GM10266 (cell line): ENCODE data around the gene C6orf118.

Source experiments
- DNase-seq: peaks from one replicate; pipeline ENCODE4 v3.0.0; 2012; ENCODE audit errors: extremely low spot score
- TF ChIP-seq, protein P1 (sequence below): IDR thresholded peaks from 2 replicates; pipeline ENCODE4 v1.5.1; 2012; ENCODE audit warnings: mild to moderate bottlenecking, low read depth; ENCODE audit not compliant: control insufficient read depth, insufficient read depth; ENCODE audit errors: missing control alignments

The C6orf118 gene

DNA sequence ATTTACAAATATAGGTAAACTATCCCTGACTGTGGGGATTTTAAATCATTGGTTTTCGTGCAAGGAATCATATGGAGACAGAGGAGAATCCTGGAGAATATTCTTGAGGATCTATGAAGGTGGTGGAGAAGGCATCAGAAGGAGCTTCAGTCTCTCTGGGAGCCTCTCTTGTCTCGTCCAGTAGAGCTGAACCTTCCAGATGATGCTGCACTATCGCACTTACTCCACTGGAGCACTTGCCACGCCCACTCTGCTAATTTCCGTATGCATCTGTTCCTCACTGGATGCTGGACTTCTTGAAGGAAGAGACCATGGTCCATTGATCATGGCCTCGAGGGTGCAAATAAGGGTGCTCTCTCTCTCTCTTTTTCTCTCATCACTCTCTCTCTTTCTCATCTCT, 36.8 kb downstream of the C6orf118 start:
- no peak for DNase-seq
- TF ChIP-seq, protein P1, sequence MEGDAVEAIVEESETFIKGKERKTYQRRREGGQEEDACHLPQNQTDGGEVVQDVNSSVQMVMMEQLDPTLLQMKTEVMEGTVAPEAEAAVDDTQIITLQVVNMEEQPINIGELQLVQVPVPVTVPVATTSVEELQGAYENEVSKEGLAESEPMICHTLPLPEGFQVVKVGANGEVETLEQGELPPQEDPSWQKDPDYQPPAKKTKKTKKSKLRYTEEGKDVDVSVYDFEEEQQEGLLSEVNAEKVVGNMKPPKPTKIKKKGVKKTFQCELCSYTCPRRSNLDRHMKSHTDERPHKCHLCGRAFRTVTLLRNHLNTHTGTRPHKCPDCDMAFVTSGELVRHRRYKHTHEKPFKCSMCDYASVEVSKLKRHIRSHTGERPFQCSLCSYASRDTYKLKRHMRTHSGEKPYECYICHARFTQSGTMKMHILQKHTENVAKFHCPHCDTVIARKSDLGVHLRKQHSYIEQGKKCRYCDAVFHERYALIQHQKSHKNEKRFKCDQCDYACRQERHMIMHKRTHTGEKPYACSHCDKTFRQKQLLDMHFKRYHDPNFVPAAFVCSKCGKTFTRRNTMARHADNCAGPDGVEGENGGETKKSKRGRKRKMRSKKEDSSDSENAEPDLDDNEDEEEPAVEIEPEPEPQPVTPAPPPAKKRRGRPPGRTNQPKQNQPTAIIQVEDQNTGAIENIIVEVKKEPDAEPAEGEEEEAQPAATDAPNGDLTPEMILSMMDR, result no peak

DNA sequence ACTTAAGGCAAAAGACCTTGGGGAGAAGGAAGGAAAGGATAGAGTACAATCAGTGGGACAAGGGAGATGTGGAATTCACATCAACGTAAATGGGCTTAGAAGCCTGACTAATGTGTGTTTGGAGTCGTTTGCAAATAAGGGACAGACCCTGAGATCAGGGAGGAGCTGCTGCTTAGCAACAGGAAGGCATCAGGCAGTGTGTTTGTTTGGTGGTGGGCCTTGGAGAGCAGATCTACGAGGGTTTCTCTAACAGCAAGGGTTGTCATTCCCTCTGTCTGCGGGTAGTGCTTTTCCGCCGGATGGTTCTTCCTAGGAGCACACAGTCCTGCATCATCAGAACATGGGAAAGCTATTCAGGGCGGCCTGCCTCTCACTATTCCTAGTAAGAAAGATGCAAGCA, 40.4 kb downstream of the C6orf118 start:
- TF ChIP-seq, protein P1, result no peak
- DNase-seq, result no peak

DNA sequence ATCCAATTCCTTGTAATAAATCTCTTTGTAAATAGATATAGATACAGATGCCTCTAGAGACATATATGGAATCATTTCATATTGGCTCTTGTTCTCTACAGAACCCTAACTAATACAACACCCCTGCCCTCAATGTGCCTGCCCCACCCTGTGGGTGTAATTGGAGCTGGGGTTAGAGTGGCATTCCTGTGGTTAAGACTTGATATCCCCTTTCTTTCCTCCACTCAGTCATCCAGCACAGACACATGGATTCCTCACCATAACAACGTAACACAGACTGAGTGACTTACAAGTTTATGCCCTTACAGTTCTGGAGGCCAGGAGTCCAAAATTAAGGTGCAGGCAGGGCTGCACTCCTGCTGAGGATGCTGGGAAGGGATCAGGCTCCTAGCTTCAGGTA, 42.8 kb downstream of the C6orf118 start:
- TF ChIP-seq, protein P1, result no peak
- no peak for DNase-seq

DNA sequence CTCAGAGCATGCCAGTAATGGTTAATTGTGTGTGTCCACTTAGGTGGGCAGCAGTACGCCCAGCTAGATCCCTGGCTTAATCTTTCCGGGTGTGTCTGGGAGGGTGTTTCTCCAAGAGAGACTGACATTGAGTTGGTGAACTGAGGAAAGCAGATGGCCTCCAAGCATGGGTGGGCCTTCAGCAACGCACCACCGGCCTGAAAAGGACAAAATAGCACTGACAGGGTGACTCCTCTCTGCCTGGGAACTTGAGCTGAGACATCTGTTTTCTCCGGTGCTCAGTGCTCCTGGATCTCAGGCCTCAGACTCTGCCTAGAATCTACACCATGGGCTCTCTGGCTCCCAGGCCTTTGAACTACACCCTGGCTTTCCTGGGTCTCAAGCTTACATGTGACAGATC, 43.2 kb downstream of the C6orf118 start:
- TF ChIP-seq, protein P1, result no peak
- DNase-seq, result no peak

DNA sequence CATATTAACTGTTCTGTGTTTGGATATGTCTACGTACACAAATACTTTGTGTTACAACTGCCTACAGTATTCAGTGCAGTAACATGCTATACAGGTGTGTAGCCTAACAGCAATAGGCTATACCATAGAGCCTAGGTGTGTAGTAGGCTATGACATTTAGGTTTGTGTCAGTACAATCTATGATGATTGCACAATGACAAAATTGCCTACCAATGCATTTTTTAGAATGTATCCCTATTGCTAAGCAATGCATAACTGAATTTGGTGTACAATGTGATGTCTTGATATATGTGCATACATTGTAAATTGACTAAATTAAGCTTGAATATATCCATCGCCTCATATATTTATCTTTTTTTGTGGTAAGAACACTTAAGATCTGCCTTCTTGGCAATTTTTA, 48.9 kb downstream of the C6orf118 start:
- no peak for DNase-seq

DNA sequence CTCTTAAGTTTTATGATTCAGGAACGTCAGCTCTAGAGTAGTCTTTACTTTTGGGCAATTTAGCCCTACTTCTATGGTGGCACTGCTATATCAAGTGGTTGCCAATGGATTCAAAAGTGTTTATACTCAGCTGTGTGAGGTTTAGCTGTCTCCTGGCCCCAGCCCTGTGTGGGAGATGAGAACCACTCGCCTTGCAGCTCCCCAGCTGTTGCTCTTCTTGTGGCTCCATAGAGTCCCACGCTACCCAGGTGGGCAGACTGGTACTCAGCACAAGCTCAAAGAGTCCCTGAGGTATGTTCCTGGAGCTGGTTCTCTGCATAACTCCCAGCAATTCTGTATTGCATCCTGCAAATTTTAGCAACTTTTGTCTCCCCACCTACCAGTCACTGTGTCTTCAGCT, 59.6 kb downstream of the C6orf118 start:
- DNase-seq, result no peak
- TF ChIP-seq, protein P1, result no peak

More for the DNA sequence above, 48.9 kb downstream of the C6orf118 start:
- TF ChIP-seq, protein P1, result no peak

DNA sequence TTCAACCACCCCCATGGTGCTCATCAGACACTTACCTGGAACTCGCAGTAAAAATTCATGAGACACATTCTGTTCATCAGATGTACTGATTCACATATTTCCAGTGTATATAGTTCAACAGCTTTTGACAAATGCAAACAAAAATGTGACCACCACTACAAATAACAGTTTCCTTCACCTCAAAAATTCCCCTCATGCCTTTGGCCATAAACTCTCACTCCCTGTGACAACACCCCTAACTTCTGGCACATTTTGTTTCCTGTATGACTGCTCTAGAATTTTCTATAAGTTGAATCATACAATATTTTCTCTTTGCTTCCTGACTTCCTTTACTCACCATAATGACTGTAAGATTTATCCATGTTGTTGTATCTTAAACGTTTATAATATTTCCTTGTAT, 63.7 kb downstream of the C6orf118 start:
- TF ChIP-seq, protein P1, result no peak
- DNase-seq, result no peak
